Uterus (tissue), 4 donors: Measurements from ENCODE around the gene TXK. TPM values are rescaled to one million over a fixed set of nuclear protein-coding genes. Genes with fewer than 3 reads are reported as not detected.

Source experiments
- DNase-seq, 2 donors: peaks; one replicate each; pipeline ENCODE4 v3.0.0-alpha.2; 2019 to 2020
- H3K27ac ChIP-seq, 2 donors: fragments of 200-600 bp; sonication (generic); 1 replicate in 1 of 2; 2 replicates in 1 of 2; pipeline ENCODE4 v1.5.1; 2016 to 2018
- H3K27me3 ChIP-seq, 2 donors: fragments of 200-600 bp; sonication (generic); one replicate each; pipeline ENCODE4 v1.5.1; 2018 to 2019; ENCODE audit warnings: control low read depth in 1 of 2
- H3K36me3 ChIP-seq, 2 donors: fragments of 200-600 bp; sonication (generic); one replicate each; pipeline ENCODE4 v1.5.1; 2019; ENCODE audit warnings: control low read depth in 1 of 2
- H3K4me1 ChIP-seq, 2 donors: fragments of 200-600 bp; sonication (generic); one replicate each; pipeline ENCODE4 v1.5.1; 2018 to 2019; ENCODE audit warnings: control low read depth in 1 of 2
- H3K4me3 ChIP-seq, 2 donors: fragments of 200-600 bp; sonication (generic); 1 replicate in 1 of 2; 2 replicates in 1 of 2; pipeline ENCODE4 v1.5.1; 2018 to 2019; ENCODE audit warnings: mild to moderate bottlenecking in 1 of 2
- H3K9me3 ChIP-seq, 2 donors: fragments of 200-600 bp; sonication (generic); one replicate each; pipeline ENCODE4 v1.5.1; 2019; ENCODE audit warnings: control low read depth in 1 of 2
- POLR2A ChIP-seq, 2 donors: fragments of 450-650 bp; IDR thresholded peaks; one replicate each; pipeline ENCODE4 v1.6.1; 2016; ENCODE audit warnings: antibody characterized with exemption in 2 of 2, mild to moderate bottlenecking in 1 of 2, moderate library complexity in 1 of 2
- intact Hi-C: fragments of 100-400 bp; cut with DNase I; formaldehyde crosslinking; loops from one replicate; pipeline ENCODE4 v1.15.1; 2023; ENCODE audit warnings: low total_unique reads
- total RNA-seq, 4 donors: library from RNA; depleted of rRNA in 3 of 4; stranded (reverse); fragments of >200 nt in 3 of 4; gene quantifications; one replicate each; pipeline versions ENCODE4 v1.1.0 to v1.2.4, GENCODE V29; 2014 to 2023
- TF ChIP-seq, protein P1 (sequence below), 4 experiments: fragments of 200-600 bp in 2 of 4; fragments of 450-650 bp in 2 of 4; sonication (generic) in 2 of 4; IDR thresholded peaks; one replicate each; pipeline ENCODE4 v1.5.1; 2016 to 2019; ENCODE audit warnings: antibody characterized with exemption in 4 of 4, mild to moderate bottlenecking in 2 of 4, moderate library complexity in 1 of 4
- donor health status: DM: yes; HTN: yes; CAD: no.

The TXK gene
- total RNA-seq, 4 donors from 2014 or later, result 1.3 to 6.4 (median 3.1) TPM; not detected in 1

DNA sequence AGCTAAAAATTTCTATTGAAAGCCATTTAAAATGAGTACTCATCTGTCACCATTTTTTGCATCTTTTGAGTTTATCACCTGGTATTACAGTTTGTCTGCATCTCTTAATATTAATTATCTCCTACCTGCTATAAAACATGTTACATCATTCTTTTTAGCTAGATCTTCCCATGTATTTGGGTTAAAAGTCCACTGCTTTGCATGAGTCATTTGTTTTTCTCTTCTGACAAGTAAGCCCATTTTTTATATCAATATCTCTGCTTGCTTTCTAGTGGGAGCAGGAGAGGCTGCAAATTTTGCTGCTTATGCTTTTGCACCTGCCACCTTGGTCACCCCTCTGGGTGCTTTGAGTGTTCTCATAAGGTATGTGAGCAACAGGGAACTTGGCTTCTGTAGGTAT, 101.3 kb downstream of the TXK start:
- Histone ChIP-seq H3K4me1 (no peaks in the 10 kb centered on the region), H3K27ac (no peak overlapping the region)
- TF ChIP-seq, protein P1, sequence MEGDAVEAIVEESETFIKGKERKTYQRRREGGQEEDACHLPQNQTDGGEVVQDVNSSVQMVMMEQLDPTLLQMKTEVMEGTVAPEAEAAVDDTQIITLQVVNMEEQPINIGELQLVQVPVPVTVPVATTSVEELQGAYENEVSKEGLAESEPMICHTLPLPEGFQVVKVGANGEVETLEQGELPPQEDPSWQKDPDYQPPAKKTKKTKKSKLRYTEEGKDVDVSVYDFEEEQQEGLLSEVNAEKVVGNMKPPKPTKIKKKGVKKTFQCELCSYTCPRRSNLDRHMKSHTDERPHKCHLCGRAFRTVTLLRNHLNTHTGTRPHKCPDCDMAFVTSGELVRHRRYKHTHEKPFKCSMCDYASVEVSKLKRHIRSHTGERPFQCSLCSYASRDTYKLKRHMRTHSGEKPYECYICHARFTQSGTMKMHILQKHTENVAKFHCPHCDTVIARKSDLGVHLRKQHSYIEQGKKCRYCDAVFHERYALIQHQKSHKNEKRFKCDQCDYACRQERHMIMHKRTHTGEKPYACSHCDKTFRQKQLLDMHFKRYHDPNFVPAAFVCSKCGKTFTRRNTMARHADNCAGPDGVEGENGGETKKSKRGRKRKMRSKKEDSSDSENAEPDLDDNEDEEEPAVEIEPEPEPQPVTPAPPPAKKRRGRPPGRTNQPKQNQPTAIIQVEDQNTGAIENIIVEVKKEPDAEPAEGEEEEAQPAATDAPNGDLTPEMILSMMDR (IDR thresholded peaks at IDR 0.05), result no peak
- TF ChIP-seq POLR2A (IDR thresholded peaks at IDR 0.05), result no peak

DNA sequence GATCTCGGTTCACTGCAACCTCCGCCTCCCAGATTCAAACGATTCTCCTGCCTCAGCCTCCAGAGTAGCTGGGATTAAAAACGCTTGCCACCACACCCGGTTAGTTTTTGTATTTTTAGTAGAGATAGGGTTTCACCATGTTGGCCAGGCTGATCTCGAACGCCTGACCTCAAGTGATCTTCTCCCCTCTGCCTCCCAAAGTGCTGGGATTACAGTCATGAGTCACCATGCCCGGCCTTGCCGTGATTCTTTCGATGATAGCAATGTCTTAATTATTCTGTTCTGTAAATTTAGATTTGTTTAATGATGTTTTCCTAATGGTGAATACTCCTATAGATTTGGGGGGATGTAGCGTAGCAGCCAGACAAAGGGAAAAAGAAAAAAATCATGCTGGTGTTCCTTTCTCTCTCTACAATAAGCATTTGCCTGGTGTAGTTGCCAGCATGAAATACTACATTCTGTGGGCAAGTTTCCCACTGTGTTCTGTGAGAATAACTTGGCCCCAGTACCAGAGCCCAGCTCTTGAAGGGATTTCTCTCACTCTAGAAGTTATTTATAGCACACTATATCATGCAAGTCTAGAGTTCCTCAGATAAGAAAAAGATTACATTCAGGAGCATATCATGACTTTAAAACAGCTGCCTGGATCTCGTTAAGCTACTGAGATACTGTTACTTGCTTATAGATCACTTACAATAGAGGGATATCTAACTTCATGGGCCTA, 102.1 kb downstream of the TXK start:
- Histone ChIP-seq H3K27me3 (no peaks in the 10 kb centered on the region), H3K36me3 (no peaks in the 10 kb centered on the region), H3K9me3 (no peaks in the 10 kb centered on the region), H3K4me3 (no peak overlapping the region), H3K4me1 (no peaks in the 10 kb centered on the region), H3K27ac (no peak overlapping the region)
- DNase-seq, result no peak
- TF ChIP-seq POLR2A (IDR thresholded peaks at IDR 0.05), result no peak
- intact Hi-C loops, result no loop called here

More for the DNA sequence above, 101.3 kb downstream of the TXK start:
- DNase-seq, result no peak
- intact Hi-C loops, result no loop called here
- no peaks in the 10 kb centered on the region for H3K27me3 ChIP-seq
- H3K36me3 ChIP-seq, result no peaks in the 10 kb centered on the region
- no peaks in the 10 kb centered on the region for H3K9me3 ChIP-seq
- no peak overlapping the region for H3K4me3 ChIP-seq

DNA sequence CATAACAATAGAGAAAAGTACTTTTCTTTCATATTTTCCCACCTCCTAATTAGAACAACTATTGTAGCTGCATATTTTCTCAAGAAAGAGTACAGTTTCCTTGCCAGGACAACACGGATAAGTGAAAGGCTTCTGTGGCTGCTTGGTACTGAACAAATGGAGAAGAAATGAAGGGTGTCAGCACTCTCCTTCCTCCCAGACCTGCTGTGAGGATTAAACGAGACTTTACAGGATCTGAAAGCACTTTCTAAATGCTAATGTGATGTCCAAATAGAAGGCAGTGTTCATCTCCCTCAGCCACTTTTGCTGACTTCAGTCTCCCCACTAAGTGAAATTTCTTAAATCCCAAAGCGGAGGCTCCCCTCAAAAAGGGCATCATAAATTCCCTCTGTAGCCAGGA, 103.6 kb downstream of the TXK start:
- Histone ChIP-seq H3K36me3 (no peaks in the 10 kb centered on the region), H3K9me3 (no peaks in the 10 kb centered on the region), H3K4me3 (no peak overlapping the region), H3K27ac (no peak overlapping the region), H3K27me3 (no peaks in the 10 kb centered on the region), H3K4me1 (no peaks in the 10 kb centered on the region)
- TF ChIP-seq, protein P1 (IDR thresholded peaks at IDR 0.05), result no peak
- no peak for TF ChIP-seq POLR2A (IDR thresholded peaks at IDR 0.05)
- intact Hi-C loops, result no loop called here
- no peak for DNase-seq

DNA sequence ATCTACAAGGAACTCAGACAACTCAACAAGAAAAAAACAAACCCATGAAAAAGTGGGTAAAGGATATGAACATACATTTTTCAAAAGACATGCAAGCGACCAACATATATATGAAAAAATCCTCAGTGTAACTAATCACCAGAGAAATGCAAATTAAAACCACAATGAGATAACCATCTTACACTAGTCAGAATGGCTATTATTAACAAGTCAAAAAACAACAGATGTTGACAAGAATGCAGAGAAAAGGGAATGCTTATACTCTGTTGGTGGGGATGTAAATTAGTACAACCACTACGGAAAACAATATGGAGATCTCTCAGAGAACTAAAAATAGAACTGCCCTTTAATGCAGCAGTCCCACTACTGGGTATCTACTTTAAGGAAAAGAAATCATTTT, 105.4 kb downstream of the TXK start:
- TF ChIP-seq POLR2A (IDR thresholded peaks at IDR 0.05), result no peak
- TF ChIP-seq, protein P1 (IDR thresholded peaks at IDR 0.05), result no peak
- H3K9me3 ChIP-seq, result no peaks in the 10 kb centered on the region
- intact Hi-C loops, result no loop called here
- DNase-seq, result no peak
- H3K27me3 ChIP-seq, result no peaks in the 10 kb centered on the region
- H3K4me1 ChIP-seq, result no peaks in the 10 kb centered on the region
- no peaks in the 10 kb centered on the region for H3K36me3 ChIP-seq
- no peak overlapping the region for H3K4me3 ChIP-seq
- H3K27ac ChIP-seq, result no peak overlapping the region

DNA sequence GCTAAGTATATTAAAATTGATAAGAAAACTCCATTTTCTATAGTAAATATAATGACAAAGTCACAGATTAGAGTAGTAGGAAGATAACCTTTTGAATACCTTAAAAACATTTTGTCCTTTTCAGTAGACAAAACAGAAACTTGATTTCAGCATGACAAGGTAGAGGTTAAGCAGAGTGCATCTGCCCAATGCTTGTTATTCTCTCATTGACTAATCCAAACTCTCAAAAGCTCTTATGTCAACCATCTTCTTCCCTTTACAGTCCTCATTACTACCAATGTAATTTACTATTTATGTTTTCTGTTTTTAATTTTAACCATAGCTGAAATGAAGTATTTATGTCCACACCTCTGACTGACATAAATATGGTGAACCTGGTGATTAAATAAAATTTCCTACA, 106.4 kb downstream of the TXK start:
- Histone ChIP-seq H3K36me3 (no peaks in the 10 kb centered on the region), H3K4me1 (no peaks in the 10 kb centered on the region), H3K27ac (no peak overlapping the region), H3K9me3 (no peaks in the 10 kb centered on the region), H3K4me3 (no peak overlapping the region), H3K27me3 (no peaks in the 10 kb centered on the region)
- intact Hi-C loops, result no loop called here
- DNase-seq, result no peak
- no peak for TF ChIP-seq POLR2A (IDR thresholded peaks at IDR 0.05)
- TF ChIP-seq, protein P1 (IDR thresholded peaks at IDR 0.05), result no peak
